HG03342 (cell line): ENCODE data around the gene C22orf31.
"Not testable (repeated sequence)": the region's sequence is repeated elsewhere in the genome, so short reads cannot be mapped to it uniquely, and the experiment has no call there.

Source experiments
- ATAC-seq: cut with Tn5 transposase; IDR thresholded peaks from one replicate; pipeline ENCODE4 v1.9.1; 2021; ENCODE audit warnings: mild to moderate bottlenecking, moderate library complexity; ENCODE audit not compliant: unreplicated experiment

Gene C22orf31

DNA sequence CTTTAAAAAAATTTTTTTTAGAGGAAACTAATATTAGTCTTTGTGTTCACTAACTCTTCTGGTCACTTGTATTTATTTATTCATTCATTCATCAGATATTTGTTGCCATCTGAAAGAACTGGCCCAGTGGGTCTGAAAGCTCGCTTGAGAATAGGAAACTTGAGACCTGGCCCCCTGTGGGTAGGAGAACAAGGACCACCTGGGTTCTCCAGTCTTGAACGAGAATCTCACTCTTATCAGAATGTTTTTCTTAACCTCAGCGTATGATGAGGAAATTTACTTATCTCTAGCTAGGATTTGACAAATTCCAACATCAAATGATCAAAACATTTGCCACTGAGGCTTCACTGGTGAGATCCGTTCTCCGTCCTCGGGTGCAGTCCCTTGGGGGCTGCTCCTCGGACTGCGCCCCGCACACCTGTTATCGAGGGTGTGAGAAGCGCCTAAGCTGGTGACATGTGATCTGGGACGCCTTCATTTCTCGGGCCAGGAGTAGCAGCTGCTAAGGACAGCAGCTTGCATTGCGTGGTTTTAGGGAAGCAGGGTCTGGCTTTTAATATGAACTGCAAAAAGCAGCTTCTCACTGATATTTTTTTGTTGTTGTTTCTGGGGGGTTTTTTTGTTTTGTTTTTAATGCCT lies 6.3 kb downstream of the C22orf31 start:
- no peak for ATAC-seq

- ATAC-seq = no peak
These were observed 7.3 kb downstream of the C22orf31 start for GRCh38 chr22:29054251-29054767.

DNA sequence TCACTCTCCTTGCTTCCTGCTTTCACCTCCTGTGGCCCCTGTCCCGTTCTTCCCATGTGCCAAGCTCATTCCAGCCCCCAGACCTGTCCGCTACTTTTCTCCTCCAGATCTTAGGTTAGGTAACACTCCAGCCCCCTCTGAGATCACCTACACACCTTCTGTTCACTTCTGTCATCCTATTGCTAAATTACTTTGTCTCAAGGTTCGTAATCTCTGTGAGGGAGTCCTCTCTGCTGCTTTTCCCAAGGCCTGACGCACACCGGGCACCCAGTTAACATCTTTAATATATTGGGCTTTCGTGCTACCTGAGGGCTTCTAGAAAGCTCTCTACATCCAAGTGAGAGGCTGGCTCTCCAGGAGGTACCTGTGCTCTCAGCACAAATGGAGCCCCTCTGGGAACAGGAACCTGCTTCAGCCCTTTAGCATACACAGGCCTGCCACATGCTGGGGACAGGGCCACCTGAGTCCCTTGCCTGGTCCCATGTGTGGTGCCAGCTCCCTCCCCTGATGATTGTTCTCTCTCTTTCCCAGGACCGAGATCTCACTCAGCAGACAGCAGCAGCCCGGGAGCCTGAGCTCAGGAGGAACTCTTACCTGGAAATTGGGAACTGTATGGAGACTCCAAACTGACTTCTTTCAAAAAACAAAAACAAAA lies 8.5 kb downstream of the C22orf31 start:
- ATAC-seq = no peak

- no peak for ATAC-seq
These were observed 11.2 kb downstream of the C22orf31 start for GRCh38 chr22:29050457-29050856.

DNA sequence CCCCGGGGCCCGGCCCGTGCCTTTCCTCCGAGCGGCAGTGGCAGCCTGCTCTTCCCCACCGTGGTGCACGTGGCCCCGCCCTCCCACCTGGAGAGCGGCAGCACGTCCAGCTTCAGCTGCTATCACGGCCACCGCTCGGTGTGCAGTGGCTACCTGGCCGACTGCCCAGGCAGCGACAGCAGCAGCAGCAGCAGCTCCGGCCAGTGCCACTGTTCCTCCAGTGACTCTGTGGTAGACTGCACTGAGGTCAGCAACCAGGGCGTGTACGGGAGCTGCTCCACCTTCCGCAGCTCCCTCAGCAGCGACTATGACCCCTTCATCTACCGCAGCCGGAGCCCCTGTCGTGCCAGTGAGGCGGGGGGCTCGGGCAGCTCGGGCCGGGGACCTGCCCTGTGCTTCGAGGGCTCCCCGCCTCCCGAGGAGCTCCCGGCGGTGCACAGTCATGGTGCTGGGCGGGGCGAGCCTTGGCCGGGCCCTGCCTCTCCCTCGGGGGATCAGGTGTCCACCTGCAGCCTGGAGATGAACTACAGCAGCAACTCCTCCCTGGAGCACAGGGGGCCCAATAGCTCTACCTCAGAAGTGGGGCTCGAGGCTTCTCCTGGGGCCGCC lies 11.9 kb downstream of the C22orf31 start:
- ATAC-seq = no peak

GRCh38 chr22:29048822-29049654 lies 12.6 kb downstream of the C22orf31 start:
- no peak for ATAC-seq

- ATAC-seq = no peak
These were observed 16.9 kb downstream of the C22orf31 start for GRCh38 chr22:29044657-29045176.

- ATAC-seq = no peak
These were observed 17.6 kb downstream of the C22orf31 start for GRCh38 chr22:29043906-29044575.

DNA sequence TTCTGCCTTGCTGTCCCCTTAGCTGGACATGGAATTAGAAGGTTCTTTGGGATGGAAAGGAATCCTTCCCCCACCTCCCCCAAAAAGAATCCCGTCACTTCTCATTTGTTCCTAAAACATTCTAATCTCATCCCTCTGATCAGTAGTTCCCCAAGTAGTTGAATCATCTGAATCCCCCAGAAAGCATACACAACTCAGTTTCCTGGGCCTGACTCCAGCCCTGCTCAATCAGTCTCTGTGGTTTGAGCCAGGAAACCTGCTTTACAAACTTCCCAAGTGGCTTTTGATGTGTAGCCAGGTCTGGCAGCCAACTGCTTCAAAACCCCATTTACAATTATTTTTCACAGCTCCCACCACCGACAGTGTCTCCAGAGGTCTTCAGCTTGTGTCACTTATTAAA lies 20.2 kb downstream of the C22orf31 start:
- ATAC-seq = no peak

GRCh38 chr22:29040385-29041275 lies 21.0 kb downstream of the C22orf31 start:
- no peak for ATAC-seq

DNA sequence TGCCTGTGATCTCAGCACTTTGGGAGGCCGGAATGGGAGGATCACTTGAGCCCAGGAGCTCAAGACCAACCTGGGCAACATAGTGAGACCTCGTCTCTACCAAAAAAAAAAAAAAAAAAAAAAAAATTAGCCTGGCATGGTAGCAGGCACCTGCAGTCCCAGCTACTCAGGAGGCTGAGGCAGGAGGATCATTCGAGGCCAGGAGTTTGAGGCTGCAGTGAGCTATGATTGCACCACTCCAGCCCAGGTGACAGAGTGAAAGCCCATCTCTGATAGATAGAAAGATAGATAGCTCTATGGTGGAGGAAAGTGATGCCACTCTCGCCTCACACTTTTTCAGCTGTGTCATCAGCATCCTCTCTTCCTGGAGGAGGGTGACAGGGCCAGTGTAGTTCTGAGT lies 21.9 kb downstream of the C22orf31 start:
- not testable (repeated sequence) for ATAC-seq

DNA sequence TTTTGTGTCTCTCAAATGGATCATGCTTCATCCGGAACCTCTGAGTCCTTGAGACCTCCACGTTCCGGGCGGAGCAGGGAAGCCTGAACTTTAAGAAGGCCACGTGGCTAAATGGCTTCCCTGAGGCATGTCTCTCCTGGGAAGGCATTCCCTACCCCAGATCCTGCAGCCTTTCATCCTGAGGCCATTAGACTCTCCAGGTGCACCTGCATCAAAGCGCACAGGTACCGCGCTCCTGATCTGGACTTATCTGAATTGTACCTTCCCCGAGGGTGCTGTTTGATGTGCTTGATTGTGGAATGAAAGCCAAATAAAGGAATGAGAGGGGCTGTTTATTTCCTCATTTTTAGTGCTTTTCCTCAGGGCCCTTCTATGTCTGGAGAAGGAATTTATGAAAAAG lies 22.5 kb downstream of the C22orf31 start:
- no peak for ATAC-seq

GRCh38 chr22:29037340-29037932 lies 24.2 kb downstream of the C22orf31 start:
- no peak for ATAC-seq

DNA sequence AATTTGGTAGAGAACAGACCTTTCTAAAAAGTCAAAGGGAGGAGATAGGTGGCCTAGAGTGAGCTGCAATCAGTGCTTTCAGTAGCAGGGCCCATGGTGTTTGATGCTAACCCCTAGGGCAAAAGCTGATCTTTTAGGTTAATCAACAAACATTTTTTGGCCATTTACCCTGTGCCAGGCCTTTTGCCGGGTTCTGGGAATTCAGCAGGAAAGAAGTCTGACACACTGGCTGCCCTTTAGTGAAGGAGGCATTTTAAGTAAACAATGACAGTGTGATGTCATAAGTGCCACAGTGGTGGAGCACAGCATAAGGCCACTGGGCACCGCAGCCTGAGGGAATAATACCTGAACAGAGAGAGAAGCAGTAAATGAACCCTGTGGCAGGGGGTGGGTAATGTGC lies 29.0 kb downstream of the C22orf31 start:
- no peak for ATAC-seq

DNA sequence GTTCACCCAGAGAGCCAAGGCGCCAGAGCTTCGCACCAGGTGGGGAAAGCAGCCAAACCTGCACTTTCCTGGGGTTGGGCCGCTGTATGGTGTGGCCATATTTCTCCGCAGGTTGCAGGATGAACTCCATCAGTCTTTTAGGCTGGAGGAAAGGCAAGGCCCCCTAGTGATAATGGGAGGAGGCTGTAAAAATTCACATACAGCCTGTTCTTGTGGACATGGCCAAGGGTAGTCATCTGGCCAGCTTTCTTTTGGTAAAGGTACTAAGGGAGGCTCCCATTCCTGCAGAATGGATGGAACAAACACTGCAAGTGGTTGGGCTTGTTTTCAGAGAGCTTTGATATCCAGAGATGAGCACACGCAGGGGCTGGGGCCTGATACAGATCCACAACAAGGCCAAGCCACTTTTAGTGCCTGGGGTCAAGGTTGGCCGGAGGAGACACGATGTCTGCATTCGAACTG lies 29.6 kb downstream of the C22orf31 start:
- ATAC-seq = no peak

DNA sequence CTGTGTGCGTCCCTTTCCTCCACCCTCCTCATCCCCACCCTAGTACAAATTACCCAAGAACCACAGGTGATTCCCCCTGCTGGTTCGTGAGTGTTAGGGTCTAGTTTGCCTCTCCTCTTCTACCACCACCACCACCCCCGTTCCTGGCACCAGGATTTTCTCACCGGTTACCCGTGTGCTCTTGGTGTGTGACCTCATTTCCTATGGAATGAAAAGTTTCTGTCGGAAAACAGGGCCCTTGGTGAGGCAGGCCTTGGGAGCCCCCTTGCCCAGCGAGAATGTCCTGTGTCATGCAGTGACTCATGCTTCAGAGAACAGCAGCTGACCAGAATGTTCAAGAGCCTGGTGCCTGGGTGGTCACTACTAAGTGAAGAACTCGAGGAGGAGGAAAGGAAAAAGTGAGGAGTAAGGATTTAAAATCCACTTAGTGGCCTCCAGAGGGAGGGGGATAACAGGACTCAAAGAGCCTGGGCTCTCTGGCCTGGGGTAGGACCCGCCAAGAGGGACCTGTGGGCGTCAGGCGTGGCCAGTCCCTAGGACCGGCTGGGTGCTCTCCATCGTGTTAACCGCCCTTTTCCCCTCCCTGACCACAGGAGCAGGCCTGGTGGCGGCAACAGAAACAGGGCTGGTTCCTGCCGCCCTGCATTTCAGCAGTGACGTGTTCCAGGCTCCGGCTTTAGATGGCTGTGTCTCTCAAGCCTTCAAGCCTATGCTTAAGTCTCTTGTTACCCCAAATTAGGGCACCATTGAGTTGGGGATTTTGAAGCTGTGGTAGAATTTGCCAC lies 30.2 kb downstream of the C22orf31 start:
- ATAC-seq = no peak

DNA sequence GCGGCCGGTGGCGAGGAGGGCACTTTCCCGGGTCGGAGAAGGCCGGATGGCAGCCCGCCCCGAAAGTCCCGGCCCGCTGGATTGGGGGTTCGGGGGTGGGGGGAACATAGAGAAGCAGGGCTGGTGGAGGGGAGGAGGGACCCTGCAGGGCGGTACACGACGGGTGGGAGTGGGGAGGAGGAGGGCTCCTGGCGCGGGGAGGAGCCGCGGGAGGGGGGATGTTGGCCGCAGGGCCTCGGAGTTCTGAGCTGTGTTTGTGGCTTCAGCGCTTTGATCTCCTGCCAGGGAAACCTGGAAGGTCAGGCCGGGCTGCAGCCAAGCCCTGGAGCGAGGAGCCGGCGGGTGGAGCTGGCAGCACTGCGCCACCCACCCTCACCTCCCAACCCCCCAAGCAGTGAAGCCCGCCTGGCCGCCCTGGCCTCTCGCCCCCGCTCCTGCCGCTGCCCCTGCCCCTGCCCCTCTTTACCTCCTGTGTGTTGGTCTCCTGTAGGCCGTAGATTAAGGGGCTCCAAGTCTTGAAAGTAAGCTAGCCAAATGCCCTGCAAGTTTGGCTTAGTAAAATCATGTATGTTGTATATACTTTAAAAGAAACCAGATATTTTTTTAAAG lies 30.9 kb downstream of the C22orf31 start:
- no peak for ATAC-seq
